SU-DHL-6 (cell line): ENCODE results near the gene WDR75.

ENCODE experiments used
- H2AFZ ChIP-seq: fragments of 200-600 bp; sonication (generic); 2 replicates; pipeline ENCODE4 v1.6.1; 2014; ENCODE audit warnings: low read depth, mild to moderate bottlenecking, moderate library complexity, mixed read lengths, antibody characterized with exemption, low read length; ENCODE audit not compliant: severe bottlenecking
- H3F3A ChIP-seq: fragments of 200-600 bp; shearing (Covaris generic); 2 replicates; pipeline ENCODE4 v1.6.0; 2016; ENCODE audit warnings: antibody characterized with exemption, mild to moderate bottlenecking; ENCODE audit not compliant: insufficient read depth
- H3K27ac ChIP-seq: fragments of 200-600 bp; sonication (generic); 2 replicates; pipeline ENCODE4 v1.5.1; 2016; ENCODE audit warnings: low read depth, mild to moderate bottlenecking, low read length, moderate library complexity, mixed read lengths
- H3K27me3 ChIP-seq: fragments of 200-600 bp; sonication (generic), shearing (Covaris generic); 2 replicates; pipeline ENCODE4 v1.6.0; 2014; ENCODE audit warnings: mild to moderate bottlenecking, low read length
- H3K36me3 ChIP-seq: fragments of 200-600 bp; sonication (generic); 2 replicates; pipeline ENCODE4 v1.6.1; 2014; ENCODE audit warnings: mild to moderate bottlenecking, low read length, mixed read lengths
- H3K4me2 ChIP-seq: fragments of 300-600, 200-600 bp; shearing (Covaris generic), sonication (generic); 2 replicates; pipeline ENCODE4 v1.6.0; 2014; ENCODE audit warnings: low read length, low read depth, mild to moderate bottlenecking; ENCODE audit not compliant: poor library complexity, severe bottlenecking
- H3K4me3 ChIP-seq: fragments of 200-600 bp; sonication (generic); 2 replicates; pipeline ENCODE4 v1.5.1; 2014; ENCODE audit warnings: antibody characterized with exemption, low read length, mild to moderate bottlenecking, mixed read lengths; ENCODE audit not compliant: insufficient read depth, poor library complexity, severe bottlenecking
- H3K79me2 ChIP-seq: fragments of 200-600 bp; sonication (generic); 2 replicates; pipeline ENCODE4 v1.6.1; 2014; ENCODE audit warnings: mild to moderate bottlenecking, low read length, moderate library complexity; ENCODE audit not compliant: insufficient read depth
- H3K9ac ChIP-seq: fragments of 200-600 bp; sonication (generic); 2 replicates; pipeline ENCODE4 v1.7.0; 2014; ENCODE audit warnings: mild to moderate bottlenecking, low read length
- H3K9me2 ChIP-seq: fragments of 200-600 bp; sonication (generic); replicated peaks from 2 replicates; pipeline ENCODE4 v1.6.1; 2014; ENCODE audit warnings: low read length; ENCODE audit not compliant: insufficient read depth
- H3K9me3 ChIP-seq: fragments of 200-600 bp; sonication (generic); 2 replicates; pipeline ENCODE4 v1.6.1; 2014; ENCODE audit warnings: low read length, mixed read lengths; ENCODE audit not compliant: insufficient read depth
- H4K20me1 ChIP-seq: fragments of 200-600 bp; sonication (generic); 2 replicates; pipeline ENCODE4 v1.6.1; 2014; ENCODE audit warnings: low read depth, mild to moderate bottlenecking, antibody characterized with exemption, low read length, moderate library complexity, mixed read lengths
- EZH2phosphoT487 ChIP-seq: fragments of 200-600 bp; sonication (generic), shearing (Covaris generic); conservative IDR thresholded peaks from 2 replicates; pipeline ENCODE4 v1.6.1; 2018; ENCODE audit warnings: mild to moderate bottlenecking, antibody characterized with exemption, low read length, moderate library complexity, mixed read lengths
- TF ChIP-seq, protein P1 (sequence below): fragments of 200-600 bp; sonication (generic); IDR thresholded peaks from one replicate; pipeline ENCODE4 v1.5.1; 2017; ENCODE audit warnings: antibody characterized with exemption, mild to moderate bottlenecking, low read length, moderate library complexity; ENCODE audit not compliant: insufficient read depth, poor library complexity, severe bottlenecking

WDR75 gene

GRCh38 chr2:189454009-189454408 lies 12.7 kb downstream of the WDR75 start:
- H3K4me3 ChIP-seq = no peak overlapping the region
- H3K9ac ChIP-seq = no peak overlapping the region
- TF ChIP-seq EZH2phosphoT487 = no peak
- TF ChIP-seq, protein P1, sequence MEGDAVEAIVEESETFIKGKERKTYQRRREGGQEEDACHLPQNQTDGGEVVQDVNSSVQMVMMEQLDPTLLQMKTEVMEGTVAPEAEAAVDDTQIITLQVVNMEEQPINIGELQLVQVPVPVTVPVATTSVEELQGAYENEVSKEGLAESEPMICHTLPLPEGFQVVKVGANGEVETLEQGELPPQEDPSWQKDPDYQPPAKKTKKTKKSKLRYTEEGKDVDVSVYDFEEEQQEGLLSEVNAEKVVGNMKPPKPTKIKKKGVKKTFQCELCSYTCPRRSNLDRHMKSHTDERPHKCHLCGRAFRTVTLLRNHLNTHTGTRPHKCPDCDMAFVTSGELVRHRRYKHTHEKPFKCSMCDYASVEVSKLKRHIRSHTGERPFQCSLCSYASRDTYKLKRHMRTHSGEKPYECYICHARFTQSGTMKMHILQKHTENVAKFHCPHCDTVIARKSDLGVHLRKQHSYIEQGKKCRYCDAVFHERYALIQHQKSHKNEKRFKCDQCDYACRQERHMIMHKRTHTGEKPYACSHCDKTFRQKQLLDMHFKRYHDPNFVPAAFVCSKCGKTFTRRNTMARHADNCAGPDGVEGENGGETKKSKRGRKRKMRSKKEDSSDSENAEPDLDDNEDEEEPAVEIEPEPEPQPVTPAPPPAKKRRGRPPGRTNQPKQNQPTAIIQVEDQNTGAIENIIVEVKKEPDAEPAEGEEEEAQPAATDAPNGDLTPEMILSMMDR = no peak
- H2AFZ ChIP-seq = no peak overlapping the region
- 0 out of 2 replicates have a peak, but pooled peaks cover 5% of the 10 kb centered on the region for H3K79me2 ChIP-seq
- H3K27me3 ChIP-seq = no peaks in the 10 kb centered on the region
- H3K27ac ChIP-seq = no peak overlapping the region
- H3K9me3 ChIP-seq = no peaks in the 10 kb centered on the region
- H3F3A ChIP-seq = no peaks in the 10 kb centered on the region; the same call in 1 of the 2 replicates
- no peaks in the 10 kb centered on the region for H3K9me2 ChIP-seq
- H3K4me2 ChIP-seq = no peak overlapping the region
- peaks cover 59% of the 10 kb centered on the region for H3K36me3 ChIP-seq
- H4K20me1 ChIP-seq = no peaks in the 10 kb centered on the region

DNA sequence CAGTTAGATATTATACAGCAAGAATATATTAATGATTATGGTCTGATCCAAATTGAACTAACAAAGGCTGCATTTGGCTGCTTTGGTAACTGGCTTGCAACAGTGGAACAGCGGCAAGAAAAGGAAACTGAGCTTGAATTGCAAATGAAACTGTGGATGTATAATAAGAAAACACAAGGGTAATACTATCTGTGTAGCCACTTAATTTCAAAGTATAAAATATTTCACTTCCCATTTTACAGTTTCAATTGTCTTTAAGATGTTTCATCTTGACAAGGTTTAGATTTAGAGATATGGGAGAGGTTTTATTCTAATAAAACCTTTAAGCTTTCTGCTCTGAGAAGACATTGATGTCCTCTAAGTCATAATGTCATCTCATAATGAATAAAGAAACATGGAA lies 23.8 kb downstream of the WDR75 start:
- TF ChIP-seq, protein P1 = no peak
- no peak for TF ChIP-seq EZH2phosphoT487
- Histone ChIP-seq H3K9me3 (no peaks in the 10 kb centered on the region), H3K4me3 (no peak overlapping the region), H3K27me3 (no peaks in the 10 kb centered on the region), H3K79me2 (no peaks in the 10 kb centered on the region), H4K20me1 (no peaks in the 10 kb centered on the region), H3K9ac (no peak overlapping the region), H3K9me2 (no peaks in the 10 kb centered on the region), H3F3A (peaks cover 9% of the 10 kb centered on the region; the same call in 1 of the 2 replicates), H3K27ac (no peak overlapping the region; the same call in 1 of the 2 replicates), H3K4me2 (no peak overlapping the region), H2AFZ (no peak overlapping the region), H3K36me3 (peaks cover 55% of the 10 kb centered on the region)

GRCh38 chr2:189465478-189465877 lies 24.2 kb downstream of the WDR75 start:
- Histone ChIP-seq H4K20me1 (no peaks in the 10 kb centered on the region), H3F3A (peaks cover 9% of the 10 kb centered on the region; the same call in 1 of the 2 replicates), H3K27me3 (no peaks in the 10 kb centered on the region), H3K79me2 (no peaks in the 10 kb centered on the region), H2AFZ (no peak overlapping the region), H3K36me3 (peaks cover 60% of the 10 kb centered on the region), H3K4me2 (no peak overlapping the region), H3K9me2 (no peaks in the 10 kb centered on the region), H3K4me3 (no peak overlapping the region), H3K27ac (no peak overlapping the region), H3K9ac (no peak overlapping the region), H3K9me3 (no peaks in the 10 kb centered on the region)
- TF ChIP-seq, protein P1 = no peak
- no peak for TF ChIP-seq EZH2phosphoT487

GRCh38 chr2:189466046-189466445 lies 24.8 kb downstream of the WDR75 start:
- Histone ChIP-seq H3K9me3 (no peaks in the 10 kb centered on the region), H3K4me3 (no peak overlapping the region), H4K20me1 (no peaks in the 10 kb centered on the region), H3K9me2 (no peaks in the 10 kb centered on the region), H3K9ac (no peak overlapping the region), H3K27me3 (no peaks in the 10 kb centered on the region), H3F3A (peaks cover 9% of the 10 kb centered on the region; the same call in 1 of the 2 replicates), H3K4me2 (no peak overlapping the region), H3K27ac (no peak overlapping the region), H2AFZ (no peak overlapping the region), H3K79me2 (no peaks in the 10 kb centered on the region), H3K36me3 (peaks cover 59% of the 10 kb centered on the region)
- TF ChIP-seq, protein P1 = no peak
- no peak for TF ChIP-seq EZH2phosphoT487
